Measurements from ENCODE around the gene KARS1.
"Not testable (repeated sequence)": the region's sequence is repeated elsewhere in the genome, so short reads cannot be mapped to it uniquely, and the experiment has no call there.

The KARS1 gene

DNA sequence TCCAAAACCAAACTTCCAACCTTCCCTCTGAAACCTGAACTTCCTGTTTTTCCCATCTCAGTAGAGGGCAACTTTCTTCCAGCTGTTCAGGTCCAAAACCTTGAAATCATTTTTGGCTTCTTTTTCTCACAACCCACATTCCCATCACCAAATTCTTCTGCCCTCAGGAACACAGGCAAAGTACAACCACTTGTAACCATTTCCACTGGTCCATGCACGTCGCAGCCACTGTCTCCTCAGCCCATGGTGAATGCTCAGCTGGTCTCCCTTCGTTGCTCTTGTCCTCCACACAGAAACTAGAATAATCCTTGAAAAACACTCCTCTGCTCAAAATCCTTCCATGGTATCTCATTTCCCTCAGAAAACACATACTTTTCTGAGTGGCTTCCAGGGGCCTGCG lies 20.7 kb downstream of the KARS1 start:
- DNase-seq (ENCODE audit: low read depth in 2 of 2, low spot score in 1 of 2): no peak

- DNase-seq (ENCODE audit: low read depth in 2 of 2, low spot score in 1 of 2): no peak
These were observed 22.5 kb downstream of the KARS1 start for GRCh38 chr16:75624921-75625334.

DNA sequence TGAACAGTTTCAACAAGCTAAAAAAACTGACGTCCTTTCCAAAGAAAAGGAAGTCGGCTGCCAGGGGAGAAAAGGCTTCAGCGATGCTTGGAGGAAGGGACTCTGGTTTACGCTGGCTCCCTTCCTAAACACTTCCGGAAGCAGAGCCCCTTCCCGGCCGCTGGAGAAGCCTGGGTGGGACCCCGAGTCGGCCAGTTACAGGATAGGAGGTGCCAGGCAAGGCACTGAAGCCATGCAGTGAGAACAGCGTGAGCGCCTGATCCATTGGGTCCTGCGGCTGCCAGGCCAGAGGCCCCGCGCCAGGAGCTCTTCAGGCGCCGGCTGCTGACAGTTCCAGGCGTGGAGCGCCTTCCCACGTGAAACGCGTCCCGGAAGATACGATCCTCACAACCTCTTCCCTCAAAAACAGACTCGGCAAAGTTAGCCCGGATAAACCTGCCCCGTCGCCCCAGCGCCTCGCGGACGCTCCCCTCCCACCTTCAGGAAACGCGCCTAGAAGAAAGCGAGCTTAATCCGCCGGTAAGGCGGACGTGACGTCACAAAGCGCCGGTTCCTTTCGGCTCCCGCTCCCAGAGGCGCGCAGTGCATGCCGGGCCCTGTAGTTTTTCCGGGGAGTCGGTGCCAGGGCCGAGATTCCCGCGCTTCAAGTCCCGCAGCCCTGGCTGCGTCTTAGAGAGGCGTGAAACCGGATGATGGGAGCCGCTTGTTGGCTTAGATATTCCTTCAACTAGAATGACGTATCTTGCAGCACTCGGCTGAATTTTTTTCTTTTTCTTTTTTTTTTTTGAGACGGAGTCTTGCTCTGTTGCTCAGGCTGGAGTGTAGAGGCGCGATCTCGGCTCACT lies 24.5 kb downstream of the KARS1 start, which contains the start of gene ADAT1:
ADAT1 (minus strand) TSS at position 521 of the 845 bp plus-strand sequence. CDS start 2,482 bp downstream, outside the sequence.
- DNase-seq (ENCODE audit: low read depth in 2 of 2, low spot score in 1 of 2): peak; percentile 93

- DNase-seq (ENCODE audit: low read depth in 2 of 2, low spot score in 1 of 2): no peak
These were observed 26.3 kb downstream of the KARS1 start for GRCh38 chr16:75621170-75621477.

DNA sequence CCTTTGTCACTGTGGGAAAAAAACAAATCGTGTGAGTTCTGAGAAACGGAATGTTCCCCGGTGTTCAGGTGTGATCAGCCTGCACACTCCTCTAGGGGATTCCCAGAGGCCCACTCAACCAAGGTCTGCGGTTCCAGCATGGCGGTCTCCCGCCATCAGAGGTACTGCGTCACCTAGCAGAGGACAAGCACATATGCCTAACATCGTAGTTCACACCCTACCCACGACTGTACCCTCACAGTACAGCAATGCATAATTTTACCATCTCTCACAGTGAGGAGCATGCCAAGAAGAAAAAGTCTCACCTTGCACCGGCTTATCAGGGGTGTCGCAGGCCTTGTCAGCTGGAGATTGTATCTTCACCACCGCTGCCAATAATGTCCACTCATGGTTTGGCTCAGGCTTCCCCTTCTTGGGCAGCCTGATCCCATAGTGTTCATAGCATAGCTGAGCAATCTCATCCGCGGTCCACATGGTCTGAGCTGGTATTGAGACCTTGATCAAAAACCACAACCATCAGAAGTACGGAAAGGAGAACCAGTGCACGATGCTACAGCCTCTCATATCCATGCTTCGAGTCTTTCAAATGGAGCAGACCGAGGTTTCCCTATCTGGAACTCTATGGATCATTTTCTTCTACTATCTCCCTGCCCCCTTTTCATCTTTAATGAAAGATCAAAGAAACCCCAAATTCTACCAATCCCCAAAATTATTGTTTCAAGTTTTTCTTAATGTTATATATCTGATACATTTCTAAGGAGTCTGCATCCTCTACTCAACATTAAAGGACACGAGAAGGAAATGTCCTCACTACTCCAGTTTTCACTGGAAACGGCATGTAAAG lies 26.9 kb downstream of the KARS1 start:
- peak in 1 of 2 donors; percentile 29 for DNase-seq (ENCODE audit: low read depth in 2 of 2, low spot score in 1 of 2)

DNA sequence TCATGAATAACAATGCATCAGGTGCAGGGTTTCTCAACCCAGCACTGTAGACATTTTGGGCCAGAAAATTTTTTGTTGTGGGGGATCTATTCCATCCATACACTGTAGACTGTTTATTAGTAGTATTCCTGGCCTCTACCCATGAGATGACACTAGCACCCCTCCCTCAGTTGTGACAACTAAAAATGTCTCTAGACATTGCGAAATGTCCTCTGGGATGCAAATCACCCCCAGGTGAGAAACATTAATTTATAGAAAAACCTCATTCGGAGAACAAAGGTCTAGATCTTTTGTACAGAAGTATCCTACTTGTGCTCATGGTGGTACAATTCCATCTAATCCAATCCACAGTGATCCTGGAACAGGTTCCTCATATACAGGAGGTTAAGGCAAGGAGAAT lies 28.7 kb downstream of the KARS1 start:
- DNase-seq (ENCODE audit: low read depth in 2 of 2, low spot score in 1 of 2): no peak

- DNase-seq (ENCODE audit: low read depth in 2 of 2, low spot score in 1 of 2): no peak
These were observed 30.3 kb downstream of the KARS1 start for GRCh38 chr16:75617121-75617520.

DNA sequence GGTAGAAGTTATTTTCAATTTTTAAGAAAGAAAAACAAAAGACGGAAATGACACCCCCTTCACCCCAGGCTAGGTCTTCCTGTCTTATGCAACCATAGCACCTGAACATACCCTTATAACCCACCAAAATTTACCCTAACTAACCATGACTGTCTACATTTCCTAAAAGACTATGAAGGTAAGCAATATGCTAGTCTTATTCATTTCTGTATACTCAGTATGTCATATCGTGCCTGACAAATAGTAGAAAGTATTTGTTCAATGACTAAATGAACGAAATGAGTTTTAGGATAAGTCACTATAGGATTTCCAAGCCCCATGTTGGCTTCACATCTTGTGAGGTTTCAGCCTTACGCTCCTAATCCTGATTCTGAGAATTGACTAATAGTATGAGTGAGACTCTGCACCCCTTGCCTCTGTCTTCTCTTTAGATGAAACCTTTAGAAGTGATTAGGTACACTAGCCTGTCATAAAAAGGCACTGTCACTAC lies 30.9 kb downstream of the KARS1 start:
- no peak for DNase-seq (ENCODE audit: low read depth in 2 of 2, low spot score in 1 of 2)

- no peak for DNase-seq (ENCODE audit: low read depth in 2 of 2, low spot score in 1 of 2)
These were observed 31.8 kb downstream of the KARS1 start for GRCh38 chr16:75615619-75616018.

DNA sequence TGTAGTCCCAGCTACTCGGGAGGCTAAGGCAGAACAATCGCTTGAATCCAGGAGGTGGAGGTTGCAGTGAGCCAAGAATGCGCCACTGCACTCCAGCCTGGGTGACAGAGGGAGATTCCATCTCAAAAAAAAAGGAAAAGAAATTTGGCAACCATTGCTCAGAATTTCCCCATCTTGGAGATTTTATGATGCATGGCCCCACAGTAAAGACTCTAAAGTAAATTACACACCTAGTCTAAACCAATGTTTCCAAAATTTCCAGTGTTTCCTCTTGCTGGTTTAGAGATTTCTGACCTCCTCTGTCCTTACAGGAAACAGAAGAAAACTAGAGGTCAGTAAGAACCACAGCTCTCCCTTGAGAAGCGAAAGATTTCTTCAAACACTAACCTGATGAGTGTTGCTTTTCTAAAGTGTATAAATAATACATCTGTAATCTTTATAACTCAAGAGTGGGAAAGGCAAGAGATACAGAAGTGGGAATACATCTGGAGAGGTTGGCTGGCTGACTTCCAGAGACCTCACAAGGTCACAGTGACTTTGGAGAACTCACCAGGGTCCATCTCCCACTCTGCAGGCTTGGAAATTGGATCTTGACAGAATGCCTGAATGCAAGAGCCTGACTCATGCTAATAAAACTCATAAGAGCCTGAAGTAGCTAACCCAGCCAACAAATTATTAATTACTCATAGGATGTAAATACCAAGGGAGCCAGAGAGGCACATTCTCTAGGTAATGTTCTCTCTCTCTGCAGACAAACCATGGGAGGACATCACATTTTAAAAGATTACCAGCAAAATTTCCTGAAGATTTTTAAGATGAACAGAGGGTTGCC lies 33.2 kb downstream of the KARS1 start:
- no peak for DNase-seq (ENCODE audit: low read depth in 2 of 2, low spot score in 1 of 2)

- no peak for DNase-seq (ENCODE audit: low read depth in 2 of 2, low spot score in 1 of 2)
These were observed 41.0 kb downstream of the KARS1 start for GRCh38 chr16:75606507-75606906.

DNA sequence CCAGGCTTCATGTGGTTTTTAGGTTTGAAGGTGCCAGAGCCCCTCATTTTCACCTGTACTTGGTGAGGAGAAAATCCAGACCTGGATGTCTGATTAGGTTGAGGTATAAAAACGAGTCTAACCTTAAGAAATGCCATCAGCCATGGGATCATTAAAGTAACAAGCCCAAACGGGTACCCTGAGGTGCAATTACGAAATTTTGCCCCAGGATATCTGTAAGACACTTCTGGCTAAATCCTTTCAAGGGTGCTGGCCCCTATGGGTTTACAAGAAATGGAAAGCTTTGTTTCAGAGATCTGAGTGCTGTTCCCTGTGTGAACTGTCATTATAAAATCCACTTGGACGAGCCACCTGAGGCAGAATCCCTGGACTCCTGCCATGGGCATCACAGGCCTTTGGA lies 44.2 kb downstream of the KARS1 start:
- no peak for DNase-seq (ENCODE audit: low read depth in 2 of 2, low spot score in 1 of 2)

- DNase-seq (ENCODE audit: low read depth in 2 of 2, low spot score in 1 of 2): no peak
These were observed 47.8 kb downstream of the KARS1 start for GRCh38 chr16:75599452-75600277.

- DNase-seq (ENCODE audit: low read depth in 2 of 2, low spot score in 1 of 2): no peak
These were observed 53.3 kb downstream of the KARS1 start for GRCh38 chr16:75593825-75594820.

DNA sequence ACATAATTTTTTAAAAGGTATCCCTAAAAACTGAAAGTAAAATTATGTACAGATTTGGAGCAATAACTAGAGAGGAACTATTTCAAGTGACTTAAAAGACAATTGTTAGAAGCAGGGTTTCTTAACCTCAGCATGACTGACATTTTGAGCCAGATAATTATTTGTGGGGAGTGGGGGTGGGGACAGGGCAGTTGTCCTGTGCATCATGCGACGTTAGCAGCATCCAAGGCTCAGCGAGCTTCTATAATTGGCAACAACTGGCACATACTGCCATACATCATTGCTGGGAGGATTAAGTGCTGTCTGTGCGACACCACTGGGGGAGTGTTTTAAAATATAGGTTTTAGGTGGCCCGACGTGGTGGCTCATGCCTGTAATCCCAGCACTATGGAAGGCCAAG lies 54.2 kb downstream of the KARS1 start:
- no peak for DNase-seq (ENCODE audit: low read depth in 2 of 2, low spot score in 1 of 2)

- not testable (repeated sequence) for DNase-seq (ENCODE audit: low read depth in 2 of 2, low spot score in 1 of 2)
These were observed 55.5 kb downstream of the KARS1 start for GRCh38 chr16:75591927-75592326.

GRCh38 chr16:75590920-75591843 lies 56.3 kb downstream of the KARS1 start:
- no peak for DNase-seq (ENCODE audit: low read depth in 2 of 2, low spot score in 1 of 2)

DNA sequence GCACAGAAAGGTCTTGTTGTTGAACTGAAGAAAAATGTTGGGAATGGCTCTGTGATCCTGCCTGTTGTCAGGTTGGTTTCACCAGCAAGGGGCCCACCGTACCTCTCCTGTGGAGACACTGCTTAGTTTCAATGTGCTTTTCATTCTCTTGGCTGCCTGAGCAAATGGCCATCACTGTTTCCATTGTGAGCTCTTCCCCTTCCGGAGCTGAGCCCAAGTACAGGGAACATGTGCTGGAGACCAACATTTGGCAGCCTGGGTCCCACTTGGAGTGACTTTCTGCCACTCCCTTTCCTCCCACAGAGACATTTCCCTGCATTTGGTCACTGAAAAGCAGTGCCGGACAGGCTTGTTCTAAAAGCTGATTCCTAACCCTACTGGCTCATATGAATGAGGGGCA lies 58.2 kb downstream of the KARS1 start:
- DNase-seq (ENCODE audit: low read depth in 2 of 2, low spot score in 1 of 2): no peak

All from stimulated activated CD8-positive, alpha-beta memory T cell treated with anti-CD3 and anti-CD28 coated beads, Interleukin-4, amount 100 ng/mL, for 1 hour (primary cell).